ENCODE results near the gene PGAP3.

PGAP3 gene, protein sequence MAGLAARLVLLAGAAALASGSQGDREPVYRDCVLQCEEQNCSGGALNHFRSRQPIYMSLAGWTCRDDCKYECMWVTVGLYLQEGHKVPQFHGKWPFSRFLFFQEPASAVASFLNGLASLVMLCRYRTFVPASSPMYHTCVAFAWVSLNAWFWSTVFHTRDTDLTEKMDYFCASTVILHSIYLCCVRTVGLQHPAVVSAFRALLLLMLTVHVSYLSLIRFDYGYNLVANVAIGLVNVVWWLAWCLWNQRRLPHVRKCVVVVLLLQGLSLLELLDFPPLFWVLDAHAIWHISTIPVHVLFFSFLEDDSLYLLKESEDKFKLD

DNA sequence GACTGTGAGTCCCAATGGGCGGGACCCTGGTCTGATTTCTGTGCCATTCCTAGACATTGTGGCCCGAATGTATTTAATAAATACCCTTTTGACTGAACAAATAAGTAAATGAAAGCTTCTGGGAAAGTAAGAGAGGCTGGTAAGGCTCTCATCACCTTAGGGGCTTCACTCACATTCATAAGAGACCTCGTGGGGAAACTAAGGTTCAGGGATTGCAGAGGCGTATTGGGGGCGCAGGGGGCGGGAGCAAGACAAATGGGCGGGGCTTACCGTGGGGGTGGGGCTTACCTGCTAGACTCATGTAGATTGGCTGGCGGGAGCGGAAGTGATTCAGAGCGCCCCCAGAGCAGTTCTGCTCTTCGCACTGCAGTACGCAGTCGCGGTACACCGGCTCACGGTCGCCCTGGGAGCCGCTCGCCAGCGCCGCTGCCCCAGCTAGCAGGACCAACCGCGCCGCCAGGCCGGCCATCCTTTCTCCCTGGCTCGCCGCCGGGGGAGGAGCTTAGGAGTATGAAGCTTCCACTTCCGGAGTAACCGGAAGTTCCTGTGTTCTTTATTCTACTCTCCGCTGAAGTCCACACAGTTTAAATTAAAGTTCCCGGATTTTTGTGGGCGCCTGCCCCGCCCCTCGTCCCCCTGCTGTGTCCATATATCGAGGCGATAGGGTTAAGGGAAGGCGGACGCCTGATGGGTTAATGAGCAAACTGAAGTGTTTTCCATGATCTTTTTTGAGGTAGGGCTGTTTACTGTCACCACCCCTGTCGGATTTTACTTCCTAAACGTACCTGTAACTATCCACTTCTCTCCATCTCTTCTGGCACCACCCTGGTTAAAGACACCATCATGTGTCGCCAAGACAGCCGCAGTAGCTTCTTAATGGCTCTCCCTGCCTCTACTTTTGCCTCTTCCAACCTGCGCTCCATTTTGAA, at the start of gene PGAP3:
Gene PGAP3, minus strand, starts transcription at position 512 of the 929 bp plus-strand sequence. Its CDS starts 43 bp downstream, at position 469.
- H3K4me3 ChIP-seq (ENCODE audit: low read length) = peak within 1 kb of the TSS; percentile 85
- TF ChIP-seq, protein P1, sequence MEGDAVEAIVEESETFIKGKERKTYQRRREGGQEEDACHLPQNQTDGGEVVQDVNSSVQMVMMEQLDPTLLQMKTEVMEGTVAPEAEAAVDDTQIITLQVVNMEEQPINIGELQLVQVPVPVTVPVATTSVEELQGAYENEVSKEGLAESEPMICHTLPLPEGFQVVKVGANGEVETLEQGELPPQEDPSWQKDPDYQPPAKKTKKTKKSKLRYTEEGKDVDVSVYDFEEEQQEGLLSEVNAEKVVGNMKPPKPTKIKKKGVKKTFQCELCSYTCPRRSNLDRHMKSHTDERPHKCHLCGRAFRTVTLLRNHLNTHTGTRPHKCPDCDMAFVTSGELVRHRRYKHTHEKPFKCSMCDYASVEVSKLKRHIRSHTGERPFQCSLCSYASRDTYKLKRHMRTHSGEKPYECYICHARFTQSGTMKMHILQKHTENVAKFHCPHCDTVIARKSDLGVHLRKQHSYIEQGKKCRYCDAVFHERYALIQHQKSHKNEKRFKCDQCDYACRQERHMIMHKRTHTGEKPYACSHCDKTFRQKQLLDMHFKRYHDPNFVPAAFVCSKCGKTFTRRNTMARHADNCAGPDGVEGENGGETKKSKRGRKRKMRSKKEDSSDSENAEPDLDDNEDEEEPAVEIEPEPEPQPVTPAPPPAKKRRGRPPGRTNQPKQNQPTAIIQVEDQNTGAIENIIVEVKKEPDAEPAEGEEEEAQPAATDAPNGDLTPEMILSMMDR (conservative IDR thresholded peaks at IDR 0.05; ENCODE audit: low read length) = no peak
- peak; percentile 87 for DNase-seq (ENCODE audit: low read depth)

DNA sequence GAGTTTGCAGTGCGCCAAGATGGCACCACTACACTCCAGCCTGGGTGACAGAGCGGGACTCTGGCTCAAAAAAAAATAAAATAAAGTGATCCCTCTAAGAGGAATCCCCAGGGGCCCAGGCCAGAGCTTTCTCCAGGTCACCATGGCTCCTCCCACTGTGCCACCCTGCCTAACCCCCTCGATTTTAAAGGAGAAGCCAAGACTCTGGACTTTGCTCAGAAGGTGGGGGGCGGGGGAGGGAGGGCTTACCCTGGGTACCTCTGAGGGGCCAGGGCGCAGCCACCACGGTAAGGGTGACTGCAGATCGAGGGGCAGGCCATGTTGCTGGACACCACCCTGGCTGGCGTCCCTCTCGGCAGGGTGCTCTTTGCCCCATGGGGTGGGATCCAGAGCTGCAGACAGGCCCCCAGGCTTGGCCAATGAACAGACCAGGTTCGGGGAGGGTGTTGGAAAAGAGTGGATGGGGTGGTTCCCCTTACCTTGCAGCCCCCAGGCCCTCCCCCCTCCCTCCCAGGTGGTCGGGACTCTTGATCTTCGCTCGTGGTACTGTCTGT, 49.4 kb upstream of the PGAP3 start:
- TF ChIP-seq, protein P1 (conservative IDR thresholded peaks at IDR 0.05; ENCODE audit: low read length) = no peak
- no peak overlapping the region for H3K4me3 ChIP-seq (ENCODE audit: low read length)
- DNase-seq (ENCODE audit: low read depth) = no peak

DNA sequence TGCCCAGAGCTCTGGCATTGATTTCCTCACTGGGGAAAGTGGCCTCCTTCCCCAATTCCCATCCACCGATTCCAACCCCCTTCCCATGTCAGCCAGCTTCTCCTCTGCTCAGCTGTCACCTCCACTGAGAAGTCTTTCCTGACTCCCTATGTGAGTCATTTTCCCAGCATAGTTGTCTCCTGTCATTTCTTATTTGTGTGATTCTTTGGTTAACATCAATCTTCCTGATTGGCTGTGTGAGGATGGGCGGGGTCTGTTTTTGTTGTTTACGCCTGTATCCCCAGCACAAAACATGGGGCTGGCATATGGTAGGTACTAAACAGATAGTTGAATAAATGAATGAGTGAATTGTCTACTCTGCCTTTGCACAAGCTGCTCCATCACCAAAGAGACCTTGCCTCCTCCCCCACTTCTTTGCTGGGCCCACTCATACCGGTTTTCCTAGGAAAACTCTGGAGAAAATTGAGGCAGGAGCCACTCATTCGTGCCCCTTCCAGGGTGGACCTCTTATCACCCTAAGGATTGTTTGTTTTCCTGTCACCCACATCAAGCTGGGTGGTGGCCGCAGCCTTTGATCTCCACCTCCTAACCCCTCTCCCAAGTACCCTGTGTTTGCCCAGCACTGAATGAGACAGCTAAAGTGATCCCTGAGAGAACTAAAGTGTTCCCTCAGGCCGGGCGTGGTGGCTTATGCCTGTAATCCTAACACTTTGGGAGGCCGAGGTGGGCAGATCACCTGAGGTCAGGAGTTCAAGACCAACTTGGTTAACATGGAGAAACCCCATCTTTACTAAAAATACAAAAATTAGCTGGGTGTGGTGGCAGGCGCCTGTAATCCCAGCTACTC, 48.7 kb upstream of the PGAP3 start:
- TF ChIP-seq, protein P1 (conservative IDR thresholded peaks at IDR 0.05; ENCODE audit: low read length) = no peak
- H3K4me3 ChIP-seq (ENCODE audit: low read length) = no peak overlapping the region
- no peak for DNase-seq (ENCODE audit: low read depth)

DNA sequence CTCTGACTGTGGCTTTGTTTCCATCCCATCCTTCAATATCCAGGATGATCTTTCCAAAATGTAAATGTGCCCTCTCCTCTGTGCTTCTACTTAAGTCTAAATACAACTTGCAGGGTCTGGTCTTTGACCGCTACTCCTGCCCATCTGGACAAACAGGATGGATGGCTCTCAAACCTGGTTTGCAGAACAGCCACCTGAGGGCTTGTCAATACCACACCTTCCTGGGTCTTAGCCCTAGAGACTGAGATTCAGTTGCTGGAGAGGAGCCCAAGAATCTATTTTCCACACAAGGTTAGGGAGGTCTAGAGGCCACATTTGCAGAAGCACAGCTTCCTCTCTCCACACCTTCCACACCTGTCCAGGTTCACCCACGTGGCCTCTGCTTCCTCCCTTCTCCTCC, 48.0 kb upstream of the PGAP3 start:
- no peak for DNase-seq (ENCODE audit: low read depth)
- TF ChIP-seq, protein P1 (conservative IDR thresholded peaks at IDR 0.05; ENCODE audit: low read length) = no peak
- no peak overlapping the region for H3K4me3 ChIP-seq (ENCODE audit: low read length)

DNA sequence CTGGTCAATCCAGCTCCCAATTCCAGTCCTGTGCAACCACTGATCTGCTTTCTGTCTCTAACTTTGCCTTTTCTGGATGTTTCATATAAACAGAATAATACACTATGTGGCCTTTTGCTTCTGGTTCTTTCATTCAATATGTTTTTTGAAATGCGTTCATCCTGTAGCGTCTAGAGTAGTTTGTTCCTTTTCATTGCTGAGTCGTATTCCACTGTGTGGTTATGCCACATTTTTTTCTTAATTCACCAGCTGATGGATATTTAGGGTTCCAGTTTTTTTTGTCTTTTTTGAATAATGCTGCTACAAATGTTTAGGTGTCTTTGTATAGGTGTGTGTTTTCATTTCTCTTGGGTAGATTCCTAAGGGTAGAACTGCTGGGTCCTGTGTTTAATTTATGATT, 44.7 kb upstream of the PGAP3 start:
- TF ChIP-seq, protein P1 (conservative IDR thresholded peaks at IDR 0.05; ENCODE audit: low read length) = no peak
- no peak overlapping the region for H3K4me3 ChIP-seq (ENCODE audit: low read length)
- DNase-seq (ENCODE audit: low read depth) = no peak

DNA sequence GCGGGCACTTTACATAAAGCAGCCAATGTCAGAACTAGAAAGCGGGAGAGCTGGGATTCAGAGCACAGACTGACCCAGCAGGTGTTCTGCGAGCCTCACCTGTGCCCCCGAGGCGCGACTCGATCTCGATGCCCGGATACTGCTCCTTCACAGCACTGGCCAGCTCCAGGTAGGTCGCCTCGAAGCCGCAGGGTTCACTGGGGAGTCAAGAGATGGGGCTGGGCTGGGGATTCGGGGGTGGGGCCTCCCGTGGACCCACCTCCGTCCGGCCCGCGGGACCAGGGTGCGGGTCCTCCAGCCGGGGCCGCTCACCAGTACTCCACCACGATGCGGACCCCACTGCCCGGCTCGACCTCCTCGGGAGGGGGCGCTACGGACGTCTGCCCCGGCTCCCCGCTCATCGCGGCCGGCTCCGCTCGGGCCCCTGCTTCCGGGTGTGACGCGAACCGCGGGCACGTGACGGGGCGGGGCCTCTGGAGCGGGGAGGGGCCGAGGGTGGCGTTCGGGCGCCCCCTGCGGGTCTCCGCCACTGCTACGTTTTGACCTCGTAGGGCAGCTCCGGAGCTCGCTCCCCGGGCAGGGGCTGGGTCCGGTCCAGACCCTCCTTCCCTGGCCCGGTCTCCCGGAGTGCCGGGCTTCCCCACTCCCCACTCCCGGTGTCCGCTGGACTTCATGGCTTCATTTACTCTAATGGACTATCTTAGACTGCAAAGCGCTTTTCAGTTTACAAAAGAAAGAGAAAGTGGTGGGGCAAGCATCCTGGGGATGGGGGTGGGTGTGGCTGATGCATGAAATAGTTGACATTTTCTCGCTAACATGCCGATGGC, 42.5 kb upstream of the PGAP3 start, which contains the start of gene MIEN1:
Gene MIEN1, minus strand, starts transcription at position 438 of the 827 bp plus-strand sequence. Its CDS starts 37 bp downstream, at position 401.
- DNase-seq (ENCODE audit: low read depth) = peak; percentile 75
- peak within 1 kb of the TSS; percentile 90 for H3K4me3 ChIP-seq (ENCODE audit: low read length)
- TF ChIP-seq, protein P1 (conservative IDR thresholded peaks at IDR 0.05; ENCODE audit: low read length) = peak; percentile 62

Measured in AG10803 (cell line).